Ishikawa (cell line): ENCODE data around the gene C1orf198.

Experiments
- CEBPB ChIP-seq: IDR thresholded peaks from 2 replicates; pipeline ENCODE4 v1.6.1; 2012
- CREB1 ChIP-seq: IDR thresholded peaks from 2 replicates; pipeline ENCODE4 v1.6.1; 2012; ENCODE audit warnings: low read depth
- EGR1 ChIP-seq: IDR thresholded peaks from 2 replicates; pipeline ENCODE4 v1.6.1; 2012
- EP300 ChIP-seq: IDR thresholded peaks from 2 replicates; pipeline ENCODE4 v1.6.1; 2012; ENCODE audit warnings: borderline replicate concordance
- FOXM1 ChIP-seq: IDR thresholded peaks from 2 replicates; pipeline ENCODE4 v1.6.1; 2012; ENCODE audit warnings: low read depth, borderline replicate concordance
- MAX ChIP-seq: IDR thresholded peaks from 2 replicates; pipeline ENCODE4 v1.6.1; 2012
- NFIC ChIP-seq: IDR thresholded peaks from 2 replicates; pipeline ENCODE4 v1.6.1; 2012
- RAD21 ChIP-seq: IDR thresholded peaks from 2 replicates; pipeline ENCODE4 v1.6.1; 2012; ENCODE audit warnings: low read depth
- REST ChIP-seq: IDR thresholded peaks from 2 replicates; pipeline ENCODE4 v1.6.1; 2012; ENCODE audit warnings: low read depth, mild to moderate bottlenecking
- TAF1 ChIP-seq: IDR thresholded peaks from 2 replicates; pipeline ENCODE4 v1.6.1; 2012; ENCODE audit warnings: low read depth, mild to moderate bottlenecking
- TCF12 ChIP-seq: IDR thresholded peaks from 2 replicates; pipeline ENCODE4 v1.6.1; 2012; ENCODE audit warnings: low read depth
- TEAD4 ChIP-seq: IDR thresholded peaks from 2 replicates; pipeline ENCODE4 v1.6.1; 2012
- USF1 ChIP-seq: IDR thresholded peaks from 2 replicates; pipeline ENCODE4 v1.6.1; 2012
- YY1 ChIP-seq: IDR thresholded peaks from 2 replicates; pipeline ENCODE4 v1.6.1; 2012; ENCODE audit warnings: low read depth
- ZBTB7A ChIP-seq: IDR thresholded peaks from 2 replicates; pipeline ENCODE4 v1.6.1; 2012; ENCODE audit warnings: low read depth

C1orf198 gene

GRCh38 chr1:230834292-230834691 lies 34.0 kb downstream of the C1orf198 start:
- TF ChIP-seq YY1 (no peak), CREB1 (no peak), TAF1 (no peak), RAD21 (no peak), EP300 (no peak), FOXM1 (no peak), TEAD4 (no peak), NFIC (no peak), CEBPB (no peak), TCF12 (no peak), USF1 (no peak)

GRCh38 chr1:230833511-230833910 lies 34.8 kb downstream of the C1orf198 start:
- TF ChIP-seq YY1 (no peak), CREB1 (no peak), FOXM1 (no peak)

GRCh38 chr1:230832476-230832875 lies 35.8 kb downstream of the C1orf198 start:
- TF ChIP-seq FOXM1 (no peak), MAX (no peak), EGR1 (no peak), TCF12 (no peak), RAD21 (no peak), TEAD4 (no peak), REST (no peak), NFIC (no peak), CEBPB (no peak), USF1 (no peak), ZBTB7A (no peak), YY1 (no peak), CREB1 (no peak), TAF1 (no peak)

- TF ChIP-seq ZBTB7A (no peak), CREB1 (no peak), EP300 (no peak), MAX (no peak)
Observed at GRCh38 chr1:230831771-230832170, 36.5 kb downstream of the C1orf198 start.

- TF ChIP-seq ZBTB7A (no peak), YY1 (no peak), USF1 (no peak), MAX (no peak), EGR1 (no peak), TAF1 (no peak), FOXM1 (no peak), NFIC (no peak), CREB1 (no peak), RAD21 (no peak), TCF12 (no peak), REST (no peak), EP300 (no peak)
Observed at GRCh38 chr1:230828421-230828820, 39.9 kb downstream of the C1orf198 start.

- no peak for TF ChIP-seq REST
Observed at GRCh38 chr1:230827801-230828200, 40.5 kb downstream of the C1orf198 start.
